ENCODE results near the gene RHBDL1. TPM values are rescaled to one million over a fixed set of nuclear protein-coding genes. Genes with fewer than 3 reads are reported as not detected.

Gene RHBDL1
- total RNA-seq, 3 donors from 2014 or later: 0.48 to 2.3 (median 1.0) TPM

DNA sequence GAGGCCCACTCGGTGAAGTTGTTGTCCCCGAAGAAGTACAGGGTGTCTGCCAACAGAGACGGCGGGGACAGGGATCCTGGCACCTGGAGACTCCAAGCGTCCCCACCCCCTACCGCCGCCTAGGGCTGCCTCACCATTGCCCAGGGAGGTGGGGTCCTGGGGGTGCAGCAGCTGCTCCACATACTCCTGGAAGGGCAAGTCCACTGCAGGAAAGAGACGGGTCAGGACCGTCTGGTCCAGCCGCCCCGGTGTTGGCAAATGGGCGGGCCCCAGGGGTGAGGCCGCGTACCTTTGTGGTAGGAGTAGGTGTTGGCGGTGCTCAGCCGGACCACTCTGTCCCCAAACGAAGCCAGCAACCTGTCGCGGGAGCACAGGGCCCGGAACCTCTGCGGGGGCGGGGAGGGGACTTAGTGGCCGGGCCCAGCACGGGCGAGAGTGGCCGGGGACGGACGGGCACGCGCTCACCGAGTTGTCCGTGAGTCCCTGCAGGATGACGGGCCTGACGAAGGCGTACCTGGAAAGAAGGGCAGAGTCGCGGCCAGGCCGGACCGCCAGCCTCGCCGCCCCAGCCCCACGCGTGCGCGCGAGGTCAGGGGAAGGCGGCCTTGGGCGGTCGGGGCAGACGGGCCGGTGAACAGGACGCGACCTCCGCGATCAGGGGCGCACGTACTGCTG, 8.1 kb downstream of the RHBDL1 start:
- peak overlapping the region; percentile 79 to 93 for H3K27ac ChIP-seq
- H3K4me3 ChIP-seq: peak overlapping the region; percentile 62 to 90 (median 76)
- H3K9me3 ChIP-seq: no peaks in the 10 kb centered on the region
- no peaks in the 10 kb centered on the region for H3K36me3 ChIP-seq
- TF ChIP-seq POLR2A (IDR thresholded peaks at IDR 0.05): no peak
- TF ChIP-seq, protein P1, sequence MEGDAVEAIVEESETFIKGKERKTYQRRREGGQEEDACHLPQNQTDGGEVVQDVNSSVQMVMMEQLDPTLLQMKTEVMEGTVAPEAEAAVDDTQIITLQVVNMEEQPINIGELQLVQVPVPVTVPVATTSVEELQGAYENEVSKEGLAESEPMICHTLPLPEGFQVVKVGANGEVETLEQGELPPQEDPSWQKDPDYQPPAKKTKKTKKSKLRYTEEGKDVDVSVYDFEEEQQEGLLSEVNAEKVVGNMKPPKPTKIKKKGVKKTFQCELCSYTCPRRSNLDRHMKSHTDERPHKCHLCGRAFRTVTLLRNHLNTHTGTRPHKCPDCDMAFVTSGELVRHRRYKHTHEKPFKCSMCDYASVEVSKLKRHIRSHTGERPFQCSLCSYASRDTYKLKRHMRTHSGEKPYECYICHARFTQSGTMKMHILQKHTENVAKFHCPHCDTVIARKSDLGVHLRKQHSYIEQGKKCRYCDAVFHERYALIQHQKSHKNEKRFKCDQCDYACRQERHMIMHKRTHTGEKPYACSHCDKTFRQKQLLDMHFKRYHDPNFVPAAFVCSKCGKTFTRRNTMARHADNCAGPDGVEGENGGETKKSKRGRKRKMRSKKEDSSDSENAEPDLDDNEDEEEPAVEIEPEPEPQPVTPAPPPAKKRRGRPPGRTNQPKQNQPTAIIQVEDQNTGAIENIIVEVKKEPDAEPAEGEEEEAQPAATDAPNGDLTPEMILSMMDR (IDR thresholded peaks at IDR 0.05): no peak
- TF ChIP-seq POLR2AphosphoS5 (IDR thresholded peaks at IDR 0.05): no peak
- no peak for DNase-seq (ENCODE audit: low spot score in 2 of 2)
- peaks cover 17 to 37% of the 10 kb centered on the region in 2 donors for H3K4me1 ChIP-seq
- intact Hi-C loops (cut with DNase I; ENCODE audit: low total_unique reads): no loop called here
- no peaks in the 10 kb centered on the region for H3K27me3 ChIP-seq

GRCh38 chr16:684071-684794, 8.8 kb downstream of the RHBDL1 start, which contains the start of gene JMJD8:
JMJD8 (minus strand) TSS chr16:684334; CDS start chr16:684319, 15 bp downstream.
- intact Hi-C loops (cut with DNase I; ENCODE audit: low total_unique reads): no loop called here
- Histone ChIP-seq H3K4me1 (peaks cover 21 to 37% of the 10 kb centered on the region in 2 donors), H3K27me3 (no peaks in the 10 kb centered on the region), H3K36me3 (no peaks in the 10 kb centered on the region), H3K27ac (peak within 1 kb of the TSS; percentile 79 to 93), H3K9me3 (no peaks in the 10 kb centered on the region), H3K4me3 (peak within 1 kb of the TSS; percentile 62 to 90 (median 76))
- DNase-seq (ENCODE audit: low spot score in 2 of 2): peak; percentile 95 to 97
- TF ChIP-seq POLR2A (IDR thresholded peaks at IDR 0.05) (peak; percentile 38), POLR2AphosphoS5 (IDR thresholded peaks at IDR 0.05) (peak; percentile 69 to 89 (median 80))
- TF ChIP-seq, protein P1 (IDR thresholded peaks at IDR 0.05): no peak

GRCh38 chr16:684961-685696, 9.7 kb downstream of the RHBDL1 start:
- Histone ChIP-seq H3K36me3 (no peaks in the 10 kb centered on the region), H3K9me3 (no peaks in the 10 kb centered on the region), H3K4me1 (peaks cover 27 to 43% of the 10 kb centered on the region in 2 donors), H3K27me3 (no peaks in the 10 kb centered on the region), H3K4me3 (peak overlapping the region; percentile 62 to 90 (median 76)), H3K27ac (peak overlapping the region; percentile 79 to 93)
- no peak for TF ChIP-seq POLR2A (IDR thresholded peaks at IDR 0.05)
- TF ChIP-seq POLR2AphosphoS5 (IDR thresholded peaks at IDR 0.05): no peak
- TF ChIP-seq, protein P1 (IDR thresholded peaks at IDR 0.05): no peak
- no peak for DNase-seq (ENCODE audit: low spot score in 2 of 2)
- intact Hi-C loops (cut with DNase I; ENCODE audit: low total_unique reads): no loop called here

DNA sequence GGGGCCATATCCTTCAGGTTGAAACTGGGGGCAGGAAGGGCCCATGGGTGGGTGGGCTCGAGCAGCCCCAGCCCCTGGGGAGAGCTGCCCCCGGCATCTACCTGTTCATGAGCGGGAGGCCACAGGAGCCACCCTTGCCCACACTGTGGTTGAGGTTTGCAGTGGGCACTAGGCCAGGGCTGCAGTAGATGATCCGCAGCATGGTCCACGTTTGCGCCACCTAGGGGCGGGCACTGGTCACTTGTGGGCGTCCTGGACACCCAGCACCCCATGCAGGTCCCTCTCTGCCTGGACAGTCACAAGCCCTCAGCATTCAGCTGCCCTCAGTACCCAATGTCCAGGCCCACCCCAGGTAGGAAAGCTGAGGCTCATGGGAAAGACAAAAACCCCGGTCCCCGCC, 10.5 kb downstream of the RHBDL1 start:
- intact Hi-C loops (cut with DNase I; ENCODE audit: low total_unique reads): no loop called here
- TF ChIP-seq POLR2A (IDR thresholded peaks at IDR 0.05): no peak
- no peak for TF ChIP-seq POLR2AphosphoS5 (IDR thresholded peaks at IDR 0.05)
- TF ChIP-seq, protein P1 (IDR thresholded peaks at IDR 0.05): peak in 1 of 3 donors; percentile 8
- H3K27ac ChIP-seq: no peak overlapping the region
- H3K4me1 ChIP-seq: peaks cover 25 to 45% of the 10 kb centered on the region in 2 donors
- H3K4me3 ChIP-seq: no peak overlapping the region
- no peak for DNase-seq (ENCODE audit: low spot score in 2 of 2)
- no peaks in the 10 kb centered on the region for H3K36me3 ChIP-seq
- H3K9me3 ChIP-seq: no peaks in the 10 kb centered on the region
- no peaks in the 10 kb centered on the region for H3K27me3 ChIP-seq
